Activated CD4-positive, alpha-beta memory T cell treated with anti-CD3 and anti-CD28 coated beads for 36 hours (primary cell): ENCODE data around the gene RSPO4. TPM values are rescaled to one million over a fixed set of nuclear protein-coding genes. Genes with fewer than 3 reads are reported as not detected.
A peak's percentile ranks its signal among the peaks of the same experiment; 100 is the strongest.
"Not testable (repeated sequence)": the region's sequence is repeated elsewhere in the genome, so short reads cannot be mapped to it uniquely, and the experiment has no call there.

Experiments used
- CTCF ChIA-PET: fragments of 350-600 bp; sonication (Branson Sonifier 250); formaldehyde crosslinking; loops from one replicate; lab custom pipeline; 2021; ENCODE audit warnings: antibody characterized with exemption, inconsistent platforms; lab: Charles Lee
- POLR2A ChIA-PET: fragments of 350-600 bp; sonication (Branson Sonifier 250); formaldehyde crosslinking; loops from one replicate; lab custom pipeline; 2021; ENCODE audit warnings: antibody characterized with exemption; lab: Charles Lee
- DNase-seq: peaks from one replicate; pipeline ENCODE4 v3.0.0-alpha.2; 2020
- H3K27ac Mint-ChIP-seq: one replicate; pipeline ENCODE4 v1.8.0; 2021; ENCODE audit warnings: mixed read lengths
- H3K27me3 Mint-ChIP-seq: one replicate; pipeline ENCODE4 v1.8.0; 2021; ENCODE audit warnings: mixed read lengths
- H3K36me3 Mint-ChIP-seq: one replicate; pipeline ENCODE4 v1.8.0; 2021; ENCODE audit warnings: mixed read lengths
- H3K4me1 Mint-ChIP-seq: one replicate; pipeline ENCODE4 v1.8.0; 2021; ENCODE audit warnings: low read depth, mixed read lengths
- H3K4me3 Mint-ChIP-seq: one replicate; pipeline ENCODE4 v1.8.0; 2021; ENCODE audit warnings: mild to moderate bottlenecking, mixed read lengths
- H3K9me3 Mint-ChIP-seq: one replicate; pipeline ENCODE4 v1.8.0; 2021; ENCODE audit warnings: mixed read lengths
- intact Hi-C: fragments of 100-400 bp; cut with micrococcal nuclease; formaldehyde crosslinking; loops from one replicate; pipeline ENCODE4 v1.15.1; 2023
- total RNA-seq, 2 experiments: library from RNA; stranded (reverse); gene quantifications; one replicate each; pipeline ENCODE4 v1.2.3, GENCODE V29; 2021

The RSPO4 gene
- total RNA-seq, 2 experiments from 2014 or later = not detected

DNA sequence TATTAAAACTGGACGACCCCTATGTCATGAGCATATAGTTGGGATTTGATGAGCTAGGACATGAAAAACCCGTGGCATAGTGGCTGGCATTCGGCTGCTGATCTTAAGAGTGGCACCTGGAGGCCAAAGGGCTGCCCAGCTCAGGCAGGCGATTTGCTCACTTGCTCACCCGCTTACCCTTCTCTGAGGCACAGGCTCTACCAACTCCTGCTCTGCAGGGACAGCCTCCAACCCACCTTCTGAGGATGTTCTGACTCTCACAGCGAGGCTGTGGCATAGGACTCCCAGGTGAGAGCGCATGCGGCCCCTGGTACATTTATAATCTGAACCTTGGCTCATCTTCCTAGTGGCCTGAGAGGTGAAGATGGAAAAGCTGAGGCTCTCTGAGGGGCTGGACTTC lies 995 bp downstream of the RSPO4 start:
- peaks cover 42% of the 10 kb centered on the region for H3K27me3 Mint-ChIP-seq
- ChIA-PET POLR2A (no interaction called here), CTCF (interaction anchor here (1.3 kb wide), 1 partner anchor 45 kb away, joined by 3 read pairs; no protein-coding TSS in a partner anchor)
- no peaks in the 10 kb centered on the region for H3K9me3 Mint-ChIP-seq
- H3K4me1 Mint-ChIP-seq = peaks cover 6% of the 10 kb centered on the region
- intact Hi-C loops = no loop called here
- H3K4me3 Mint-ChIP-seq = no peak overlapping the region
- no peaks in the 10 kb centered on the region for H3K36me3 Mint-ChIP-seq
- H3K27ac Mint-ChIP-seq = no peak overlapping the region
- no peak for DNase-seq

DNA sequence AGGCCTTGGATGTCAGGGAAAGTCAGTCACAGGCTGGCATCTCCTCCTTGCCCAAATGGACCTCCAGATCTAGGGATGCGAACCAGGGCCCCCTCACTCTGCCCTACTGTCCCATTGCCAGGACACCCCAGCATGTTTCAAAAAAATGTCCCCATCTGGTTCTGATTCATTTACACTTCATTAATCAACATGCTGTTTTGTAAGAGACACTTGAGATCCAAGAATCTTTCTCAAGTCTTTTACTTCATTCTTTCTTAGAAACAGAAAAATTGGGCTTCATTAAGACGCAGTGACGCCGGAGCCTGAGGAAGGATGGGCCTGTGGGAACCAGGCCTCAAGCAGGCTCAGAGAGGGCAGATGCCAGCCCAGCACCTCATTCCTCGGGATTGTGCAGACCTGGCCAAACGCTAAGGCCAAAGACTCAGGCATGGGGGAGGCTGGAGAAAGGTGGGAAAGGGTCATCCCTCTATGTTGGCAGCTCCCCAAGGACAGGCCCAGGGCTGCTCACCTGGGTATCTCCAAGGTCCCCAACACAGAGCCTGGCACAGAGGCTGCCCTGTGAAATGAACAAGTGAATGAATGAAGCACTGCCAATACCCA lies 3.8 kb downstream of the RSPO4 start:
- POLR2A ChIA-PET = no interaction called here
- CTCF ChIA-PET = no interaction called here
- H3K4me1 Mint-ChIP-seq = peaks cover 6% of the 10 kb centered on the region

DNA sequence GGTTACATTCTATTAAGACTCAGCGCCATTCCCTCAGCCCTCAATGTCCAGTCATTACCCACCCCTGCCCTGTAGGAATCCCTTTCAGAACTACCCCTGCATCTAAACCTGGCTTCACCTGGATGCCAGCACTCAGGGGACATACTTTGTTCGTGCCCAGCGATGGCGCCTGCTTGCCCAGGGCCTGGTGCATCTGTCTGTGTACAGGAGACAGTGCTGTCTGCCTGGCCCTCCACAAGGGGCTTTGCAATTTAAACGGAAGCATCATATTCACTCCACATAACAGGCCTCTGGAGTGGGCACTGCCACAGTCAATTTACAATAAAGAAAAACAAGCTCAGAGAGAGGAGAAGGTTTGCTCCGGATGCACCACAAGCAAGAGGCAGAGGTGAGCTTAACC lies 4.6 kb downstream of the RSPO4 start:
- H3K36me3 Mint-ChIP-seq = no peaks in the 10 kb centered on the region
- no peaks in the 10 kb centered on the region for H3K9me3 Mint-ChIP-seq
- CTCF ChIA-PET = no interaction called here
- H3K4me3 Mint-ChIP-seq = no peak overlapping the region
- H3K4me1 Mint-ChIP-seq = peaks cover under 1% of the 10 kb centered on the region
- no peak for DNase-seq
- intact Hi-C loops = no loop called here
- POLR2A ChIA-PET = no interaction called here
- no peak overlapping the region for H3K27ac Mint-ChIP-seq
- peaks cover 29% of the 10 kb centered on the region for H3K27me3 Mint-ChIP-seq

More for the DNA sequence above, 3.8 kb downstream of the RSPO4 start:
- Mint-ChIP-seq H3K36me3 (no peaks in the 10 kb centered on the region), H3K9me3 (no peaks in the 10 kb centered on the region), H3K4me3 (no peak overlapping the region), H3K27ac (no peak overlapping the region), H3K27me3 (peaks cover 34% of the 10 kb centered on the region)
- no peak for DNase-seq
- intact Hi-C loops = no loop called here

- intact Hi-C loops = no loop called here
- H3K4me1 Mint-ChIP-seq = no peaks in the 10 kb centered on the region
- H3K27me3 Mint-ChIP-seq = peaks cover 33% of the 10 kb centered on the region
- ChIA-PET POLR2A (no interaction called here), CTCF (no interaction called here)
- H3K36me3 Mint-ChIP-seq = no peaks in the 10 kb centered on the region
- no peak overlapping the region for H3K27ac Mint-ChIP-seq
- no peak overlapping the region for H3K4me3 Mint-ChIP-seq
- no peak for DNase-seq
- H3K9me3 Mint-ChIP-seq = no peaks in the 10 kb centered on the region
Observed at GRCh38 chr20:997016-997415, 5.1 kb downstream of the RSPO4 start.

DNA sequence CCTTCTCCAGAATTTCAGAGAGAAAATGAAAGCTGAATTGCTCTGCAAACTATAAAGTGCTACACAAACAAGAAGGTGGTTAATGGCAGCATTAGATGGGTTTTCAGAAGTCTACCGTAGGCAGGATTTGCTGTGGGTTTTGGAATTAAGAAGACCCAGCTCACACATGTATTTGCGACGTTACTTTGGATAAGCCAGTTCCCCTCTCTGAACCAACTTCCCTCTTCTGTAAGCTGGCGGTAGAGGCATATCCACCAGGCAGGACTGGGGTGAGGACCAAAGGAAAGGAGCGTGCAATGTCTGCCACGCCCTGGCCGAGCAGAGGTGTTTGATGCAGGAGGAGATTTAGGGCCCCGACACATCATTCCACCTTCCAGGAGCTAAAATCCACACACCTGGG lies 6.9 kb downstream of the RSPO4 start:
- intact Hi-C loops = no loop called here
- DNase-seq = no peak
- Mint-ChIP-seq H3K9me3 (no peaks in the 10 kb centered on the region), H3K4me3 (no peak overlapping the region), H3K27ac (no peak overlapping the region), H3K4me1 (no peaks in the 10 kb centered on the region), H3K36me3 (no peaks in the 10 kb centered on the region), H3K27me3 (peaks cover 16% of the 10 kb centered on the region)
- POLR2A ChIA-PET = no interaction called here
- CTCF ChIA-PET = interaction anchor here (1.1 to 1.9 kb wide), 2 partner anchors 22 to 24 kb away, joined by 3 to 4 read pairs; no protein-coding TSS in a partner anchor

DNA sequence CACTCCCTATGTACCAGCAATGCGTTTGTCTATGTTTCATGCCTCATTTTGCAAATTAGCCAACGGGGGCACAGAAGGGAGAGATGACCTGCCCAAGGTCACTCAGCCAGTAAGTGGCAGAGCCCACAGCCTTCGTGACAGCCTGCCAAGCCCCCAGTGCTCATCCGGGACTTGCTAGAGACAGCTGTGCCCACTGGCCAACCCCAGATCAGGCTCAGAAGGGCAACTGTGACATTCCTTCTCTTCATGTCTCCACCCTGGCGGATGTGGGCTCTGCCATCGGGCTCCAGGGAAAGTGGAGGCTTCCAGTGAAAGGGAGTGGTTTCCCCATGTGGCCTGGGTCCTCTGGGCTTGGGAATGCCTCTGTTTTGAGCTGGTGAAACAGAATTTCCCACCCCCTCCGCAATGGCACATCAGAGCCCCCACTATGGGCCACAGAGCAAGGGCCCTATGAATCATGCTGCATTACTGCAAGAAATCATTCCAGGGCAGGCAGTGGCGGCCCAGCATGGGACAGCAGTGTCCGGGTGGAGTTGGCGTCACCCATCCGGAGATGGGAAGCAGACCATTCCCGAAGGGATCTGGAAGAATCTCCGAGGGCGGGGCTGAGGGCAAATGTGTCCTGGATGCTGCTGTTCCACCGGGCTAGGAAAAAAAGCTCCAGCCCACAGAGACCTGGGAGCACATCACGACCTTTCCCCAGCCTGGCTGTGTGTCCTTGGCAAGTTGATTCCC lies 9.1 kb downstream of the RSPO4 start:
- no peak for DNase-seq
- no peak overlapping the region for H3K4me3 Mint-ChIP-seq
- no peak overlapping the region for H3K27ac Mint-ChIP-seq
- H3K36me3 Mint-ChIP-seq = no peaks in the 10 kb centered on the region
- ChIA-PET CTCF (no interaction called here), POLR2A (no interaction called here)
- H3K27me3 Mint-ChIP-seq = peaks cover 22% of the 10 kb centered on the region
- intact Hi-C loops = no loop called here
- no peaks in the 10 kb centered on the region for H3K9me3 Mint-ChIP-seq
- no peaks in the 10 kb centered on the region for H3K4me1 Mint-ChIP-seq

GRCh38 chr20:991850-992249 lies 10.3 kb downstream of the RSPO4 start:
- ChIA-PET POLR2A (no interaction called here), CTCF (no interaction called here)
- intact Hi-C loops = no loop called here
- peak; percentile 30 for DNase-seq
- Mint-ChIP-seq H3K9me3 (no peaks in the 10 kb centered on the region), H3K36me3 (no peaks in the 10 kb centered on the region), H3K4me1 (no peaks in the 10 kb centered on the region), H3K4me3 (no peak overlapping the region), H3K27me3 (peaks cover 25% of the 10 kb centered on the region), H3K27ac (no peak overlapping the region)

DNA sequence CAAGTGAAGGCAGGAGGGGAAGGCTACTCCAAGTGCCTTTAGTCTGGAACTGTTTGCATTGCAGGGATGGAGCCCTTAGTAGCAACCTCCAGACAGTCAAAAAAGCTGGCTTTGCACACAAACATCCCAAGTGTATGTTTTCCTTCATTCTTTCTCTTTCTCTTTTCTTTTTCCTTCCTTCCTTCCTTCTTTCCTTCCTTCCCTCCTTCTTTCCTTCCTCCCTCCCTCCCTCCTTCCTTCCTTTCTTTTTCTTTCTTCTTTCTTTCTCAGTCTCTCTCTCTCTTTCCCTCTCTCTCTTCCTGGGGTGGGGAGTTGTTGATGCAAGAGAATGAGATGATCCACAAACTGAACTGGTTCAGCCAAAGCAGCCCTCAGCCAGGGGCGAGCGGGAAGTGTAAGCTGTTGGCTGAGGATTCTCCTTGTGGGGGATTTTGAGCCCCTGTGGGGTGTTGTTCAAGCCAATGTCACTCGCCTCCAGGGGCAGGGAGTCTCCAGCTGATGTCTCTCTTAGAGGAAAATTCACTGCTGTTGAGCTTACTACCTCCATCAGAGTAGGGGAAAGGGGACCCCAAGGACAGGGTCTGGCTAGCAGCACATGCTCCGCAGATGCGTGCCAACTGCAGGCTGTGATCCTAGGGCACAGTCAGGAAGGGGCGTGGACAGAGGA lies 11.7 kb downstream of the RSPO4 start:
- ChIA-PET POLR2A (no interaction called here), CTCF (interaction anchor here (0.8 kb wide), 1 partner anchor 34 kb away, joined by 3 read pairs; no protein-coding TSS in a partner anchor)
- intact Hi-C loops = no loop called here
- Mint-ChIP-seq H3K9me3 (no peaks in the 10 kb centered on the region), H3K27ac (no peak overlapping the region), H3K4me3 (no peak overlapping the region), H3K27me3 (peaks cover 31% of the 10 kb centered on the region), H3K4me1 (no peaks in the 10 kb centered on the region), H3K36me3 (no peaks in the 10 kb centered on the region)
- no peak for DNase-seq

- no peaks in the 10 kb centered on the region for H3K36me3 Mint-ChIP-seq
- no peaks in the 10 kb centered on the region for H3K4me1 Mint-ChIP-seq
- CTCF ChIA-PET = no interaction called here
- intact Hi-C loops = no loop called here
- H3K9me3 Mint-ChIP-seq = no peaks in the 10 kb centered on the region
- no peak overlapping the region for H3K27ac Mint-ChIP-seq
- DNase-seq = no peak
- POLR2A ChIA-PET = interaction anchor here (0.6 kb wide), 1 partner anchor 508 kb away, joined by 5 read pairs; no protein-coding TSS in a partner anchor
- peaks cover 30% of the 10 kb centered on the region for H3K27me3 Mint-ChIP-seq
- H3K4me3 Mint-ChIP-seq = no peak overlapping the region
Observed at GRCh38 chr20:988272-988671, 13.8 kb downstream of the RSPO4 start.

DNA sequence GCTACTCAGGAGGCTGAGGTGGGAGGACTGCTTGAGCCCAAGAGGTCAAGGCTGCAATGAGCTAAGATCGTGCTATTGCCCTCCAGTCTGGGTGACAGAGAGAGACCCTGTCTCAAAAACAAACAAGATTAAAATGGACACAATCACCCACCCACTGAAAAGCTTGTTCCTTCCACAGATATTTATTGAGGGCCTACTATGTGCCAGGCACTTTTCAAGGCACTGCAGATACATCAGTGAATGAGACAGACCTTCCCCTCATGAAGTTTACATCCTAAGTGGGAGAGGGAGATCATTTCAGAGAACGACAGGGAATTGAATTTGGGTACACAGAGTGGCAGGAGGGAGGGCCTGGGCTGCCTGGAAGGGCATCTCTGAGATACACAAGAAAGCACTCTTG lies 14.4 kb downstream of the RSPO4 start:
- H3K27ac Mint-ChIP-seq = no peak overlapping the region
- peaks cover 31% of the 10 kb centered on the region for H3K27me3 Mint-ChIP-seq
- H3K36me3 Mint-ChIP-seq = no peaks in the 10 kb centered on the region
- H3K4me1 Mint-ChIP-seq = no peaks in the 10 kb centered on the region
- CTCF ChIA-PET = interaction anchor here (1.2 kb wide), 1 partner anchor 31 kb away, joined by 5 read pairs; no protein-coding TSS in a partner anchor
- DNase-seq = no peak
- no peak overlapping the region for H3K4me3 Mint-ChIP-seq
- POLR2A ChIA-PET = no interaction called here
- intact Hi-C loops = no loop called here
- H3K9me3 Mint-ChIP-seq = no peaks in the 10 kb centered on the region

DNA sequence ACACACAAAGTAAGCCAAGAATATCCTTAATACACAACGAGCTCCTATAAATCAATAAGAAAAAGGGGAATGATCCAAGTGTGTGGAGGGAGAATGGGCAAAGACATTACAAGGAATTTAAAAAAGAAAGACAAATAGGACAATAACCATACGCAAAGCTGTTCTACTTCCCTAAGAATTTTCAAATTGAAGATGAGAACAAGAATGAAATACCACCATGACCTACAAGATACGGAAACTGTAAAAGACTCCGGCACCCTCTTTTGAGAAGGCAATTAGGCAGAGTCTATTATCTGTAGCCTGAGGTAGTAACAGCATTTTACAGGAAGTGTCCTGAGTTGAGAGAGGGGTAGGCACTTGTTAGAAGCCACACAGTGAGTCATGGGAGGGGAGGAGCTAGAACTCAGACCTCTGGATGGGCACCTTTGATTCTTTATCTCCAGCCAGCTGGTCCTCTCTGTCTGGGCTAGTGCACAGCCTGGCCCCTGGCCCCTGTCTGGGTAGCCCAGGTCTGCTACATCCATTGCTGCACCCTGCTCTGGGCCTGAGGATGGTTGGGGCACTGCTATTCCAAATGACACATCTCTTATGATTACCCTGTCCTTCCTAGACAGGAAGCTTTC lies 15.3 kb downstream of the RSPO4 start:
- ChIA-PET POLR2A (no interaction called here), CTCF (interaction anchor here (1.1 to 1.2 kb wide), 2 partner anchors 30 to 31 kb away, joined by 3 to 5 read pairs; no protein-coding TSS in a partner anchor)

GRCh38 chr20:984994-985393 lies 17.1 kb downstream of the RSPO4 start:
- POLR2A ChIA-PET, intact Hi-C loops, H3K9me3 Mint-ChIP-seq, H3K4me1 Mint-ChIP-seq, H3K36me3 Mint-ChIP-seq, DNase-seq, H3K4me3 Mint-ChIP-seq, H3K27ac Mint-ChIP-seq, CTCF ChIA-PET: not testable (repeated sequence)
- peaks cover 32% of the 10 kb centered on the region for H3K27me3 Mint-ChIP-seq

More for the DNA sequence above, 15.3 kb downstream of the RSPO4 start:
- DNase-seq = no peak
- Mint-ChIP-seq H3K27ac (no peak overlapping the region), H3K4me1 (no peaks in the 10 kb centered on the region), H3K27me3 (peaks cover 29% of the 10 kb centered on the region), H3K4me3 (no peak overlapping the region), H3K9me3 (no peaks in the 10 kb centered on the region), H3K36me3 (no peaks in the 10 kb centered on the region)
- intact Hi-C loops = no loop called here
